Heart left ventricle (tissue), 16 donors: ENCODE results near the gene SERPINF2. TPM values are rescaled to one million over a fixed set of nuclear protein-coding genes. Genes with fewer than 3 reads are reported as not detected.

Source experiments
- ATAC-seq, 4 donors: fragments of 200-7000 bp; cut with Tn5 transposase; one replicate each; pipeline ENCODE4 v1.9.1; 2020 to 2022; ENCODE audit warnings: moderate library complexity in 4 of 4, mild to moderate bottlenecking in 3 of 4, moderate number of reproducible peaks in 1 of 4
- DNase-seq, 5 donors: peaks; one replicate each; pipeline ENCODE4 v3.0.0-alpha.2; 2020
- H3K27ac ChIP-seq, 12 donors: fragments of 200-600 bp; sonication (generic) in 4 of 12; one replicate each; pipeline versions ENCODE4 v1.5.0 to v1.8.0; 2016 to 2022; ENCODE audit warnings: mild to moderate bottlenecking in 2 of 12
- H3K27me3 ChIP-seq, 9 donors: fragments of 200-600 bp; sonication (generic) in 2 of 9; one replicate each; pipeline versions ENCODE4 v1.5.1 to v1.8.0; 2016 to 2022; ENCODE audit warnings: mild to moderate bottlenecking in 3 of 9
- H3K36me3 ChIP-seq, 9 donors: fragments of 200-600 bp; sonication (generic) in 2 of 9; one replicate each; pipeline versions ENCODE4 v1.5.0 to v1.8.0; 2018 to 2022; ENCODE audit warnings: mild to moderate bottlenecking in 2 of 9
- H3K4me1 ChIP-seq, 12 donors: fragments of 200-600 bp; sonication (generic) in 4 of 12; one replicate each; pipeline versions ENCODE4 v1.5.0 to v1.8.0; 2016 to 2022; ENCODE audit warnings: mild to moderate bottlenecking in 3 of 12
- H3K4me3 ChIP-seq, 12 donors: fragments of 200-600 bp; sonication (generic) in 4 of 12; one replicate each; pipeline versions ENCODE4 v1.5.0 to v1.8.0; 2017 to 2022; ENCODE audit warnings: mild to moderate bottlenecking in 9 of 12, moderate library complexity in 4 of 12
- H3K9me3 ChIP-seq, 12 donors: fragments of 200-600 bp; sonication (generic) in 4 of 12; one replicate each; pipeline versions ENCODE4 v1.5.0 to v1.8.0; 2016 to 2022; ENCODE audit warnings: mild to moderate bottlenecking in 1 of 12
- CTCF ChIP-seq, 12 donors: fragments of 200-600 bp; sonication (generic) in 4 of 12; IDR thresholded peaks; one replicate each; pipeline versions ENCODE4 v1.5.0 to v1.8.0; 2018 to 2022; ENCODE audit warnings: antibody characterized with exemption in 12 of 12, mild to moderate bottlenecking in 5 of 12
- POLR2A ChIP-seq, 2 donors: fragments of 450-650 bp; IDR thresholded peaks; one replicate each; pipeline ENCODE4 v1.6.1; 2017; ENCODE audit warnings: antibody characterized with exemption in 2 of 2, mild to moderate bottlenecking in 2 of 2, moderate library complexity in 2 of 2
- WGBS, 4 donors: extraction: QIAGEN DNeasy Blood & Tissue Kit in 2 of 4; methylation state at CpG; one replicate each; pipeline versions ENCODE4 v1.1.5 to v1.1.7; 2013 to 2018; 5-methylcytosine and 5-hydroxymethylcytosine counted together
- intact Hi-C, 10 donors: fragments of 100-400 bp; cut with DNase I; formaldehyde crosslinking; loops; one replicate each; pipeline versions ENCODE4 v1.11.1 to v1.14.2; 2022
- polyA plus RNA-seq, 2 donors: library from polyadenylated mRNA; stranded (reverse); fragments of 200-250 nt; gene quantifications; one replicate each; pipeline ENCODE4 v1.2.3, GENCODE V29; 2013
- total RNA-seq, 9 donors: library from RNA; depleted of rRNA in 2 of 9; stranded (reverse); fragments of >200 nt in 2 of 9; fragmentation: NEBNext Ultra II Directional in 3 of 9; extraction: Animal tissue kit (Norgen Biotek cat#: 25700) in 3 of 9; gene quantifications; one replicate each; pipeline versions ENCODE4 v1.1.0 to v1.2.4, GENCODE V29; 2016 to 2023
- donor health status: ischemic (EF 13 %, LVEDD 7.1; RV severe dilation, severe dysfunction).
- donor health status: healthy with polysubstance abuse.
- donor health status: DM: no; HTN: yes; CAD: no.
- donor health status: DM: no; HTN: no; CAD: no.
- donor health status: ischemic (EF 25% LVEDD 6.9; RV normal size, moderate dysfunction).
- donor health status: ischemic (EF 25% LVEDD 5.7; RV mildly dilated, moderate dysfunction).
- donor health status: healthy.
- donor health status: DM: yes; HTN: yes; CAD: no.
- donor health status: ischemic (EF 35%, LVEDD 5.7; RV mildly dilated, moderate dysfunction).
- donor health status: nonischemic (EF 11% LVEDD 7.7; RV severe dilation, severe dysfunction).
- donor health status: DM: yes; HTN: yes; CAD: no.
- donor health status: PGD.
- donor health status: ischemic (EF 29% LVEDD 5.4; RV normal size, mild dysfunction).
- donor health status: nonischemic (EF 23%, LVEDD 6.1; RV moderate dilation, normal function).

Gene SERPINF2
- total and polyA plus RNA-seq, 11 donors: 0.25 to 1.8 (median 0.77) TPM; not detected in 1

GRCh38 chr17:1753767-1754429 lies 11.2 kb downstream of the SERPINF2 start:
- Histone ChIP-seq H3K27me3 (no peaks in the 10 kb centered on the region), H3K9me3 (no peaks in the 10 kb centered on the region), H3K27ac (no peak overlapping the region), H3K4me3 (no peak overlapping the region), H3K4me1 (peaks cover 0 to 22% (median 0%) of the 10 kb centered on the region in 12 donors), H3K36me3 (no peaks in the 10 kb centered on the region)
- intact Hi-C loops: no loop called here
- DNase-seq: peak in 1 of 5 donors; percentile 69
- ATAC-seq: peak in 1 of 4 donors; percentile 9
- WGBS, 4 donors: 61 to 85% (median 83%) methylated on average over 11 to 23 of the region's 23 CpGs
- TF ChIP-seq POLR2A (IDR thresholded peaks at IDR 0.05): no peak
- TF ChIP-seq CTCF (IDR thresholded peaks at IDR 0.05): no peak

GRCh38 chr17:1754430-1755112 lies 11.9 kb downstream of the SERPINF2 start:
- Histone ChIP-seq H3K36me3 (no peaks in the 10 kb centered on the region), H3K27ac (no peak overlapping the region), H3K4me1 (peaks cover 0 to 28% (median 0%) of the 10 kb centered on the region in 12 donors), H3K9me3 (no peaks in the 10 kb centered on the region), H3K27me3 (no peaks in the 10 kb centered on the region), H3K4me3 (no peak overlapping the region)
- DNase-seq: no peak
- no peak for TF ChIP-seq POLR2A (IDR thresholded peaks at IDR 0.05)
- no peak for TF ChIP-seq CTCF (IDR thresholded peaks at IDR 0.05)
- intact Hi-C loops: no loop called here
- no peak for ATAC-seq
- WGBS, 4 donors: 55 to 78% (median 68%) methylated on average over 10 to 25 of the region's 25 CpGs

- intact Hi-C loops: no loop called here
- Histone ChIP-seq H3K36me3 (no peaks in the 10 kb centered on the region), H3K9me3 (no peaks in the 10 kb centered on the region), H3K27me3 (no peaks in the 10 kb centered on the region), H3K27ac (no peak overlapping the region), H3K4me1 (peaks cover 0 to 30% (median 0%) of the 10 kb centered on the region in 12 donors), H3K4me3 (no peak overlapping the region)
- DNase-seq (no peak), ATAC-seq (no peak)
- WGBS, 4 donors: 73 to 88% (median 81%) methylated on average over 13 to 20 of the region's 20 CpGs
- TF ChIP-seq POLR2A (IDR thresholded peaks at IDR 0.05): no peak
- no peak for TF ChIP-seq CTCF (IDR thresholded peaks at IDR 0.05)
These were observed 12.7 kb downstream of the SERPINF2 start for GRCh38 chr17:1755252-1755826.

GRCh38 chr17:1755827-1756262 lies 13.2 kb downstream of the SERPINF2 start:
- no peak overlapping the region for H3K4me3 ChIP-seq
- H3K27me3 ChIP-seq: no peaks in the 10 kb centered on the region
- ATAC-seq (no peak), DNase-seq (no peak)
- intact Hi-C loops: no loop called here
- H3K27ac ChIP-seq: no peak overlapping the region
- 65 to 75% (median 74%) methylated on average over 16 to 17 of the region's 17 CpGs for WGBS, 4 donors
- no peaks in the 10 kb centered on the region for H3K9me3 ChIP-seq
- peaks cover 0 to 30% (median 0%) of the 10 kb centered on the region in 12 donors for H3K4me1 ChIP-seq
- no peaks in the 10 kb centered on the region for H3K36me3 ChIP-seq
- no peak for TF ChIP-seq CTCF (IDR thresholded peaks at IDR 0.05)
- no peak for TF ChIP-seq POLR2A (IDR thresholded peaks at IDR 0.05)
